ENCODE results near the gene OR2T1.
"Not testable (repeated sequence)": the region's sequence is repeated elsewhere in the genome, so short reads cannot be mapped to it uniquely, and the experiment has no call there.

Gene OR2T1

GRCh38 chr1:248438668-248439067, 35.8 kb downstream of the OR2T1 start:
- DNase-seq, result not testable (repeated sequence)

- DNase-seq, result not testable (repeated sequence)
Measured at GRCh38 chr1:248439283-248439682, 36.4 kb downstream of the OR2T1 start.

GRCh38 chr1:248442500-248443277, 39.8 kb downstream of the OR2T1 start:
- DNase-seq, result not testable (repeated sequence)

GRCh38 chr1:248444603-248445002, 41.8 kb downstream of the OR2T1 start:
- not testable (repeated sequence) for DNase-seq

GRCh38 chr1:248445399-248445798, 42.6 kb downstream of the OR2T1 start, which contains the start of gene OR2T2:
Gene OR2T2 (plus strand): TSS chr1:248445637. CDS start chr1:248452798, 7,161 bp downstream.
- not testable (repeated sequence) for DNase-seq

- DNase-seq, result not testable (repeated sequence)
Measured at GRCh38 chr1:248448409-248449074, 45.7 kb downstream of the OR2T1 start.

- not testable (repeated sequence) for DNase-seq
Measured at GRCh38 chr1:248449821-248450465, 47.1 kb downstream of the OR2T1 start.

GRCh38 chr1:248450466-248451145, 47.8 kb downstream of the OR2T1 start:
- DNase-seq, result not testable (repeated sequence)

- not testable (repeated sequence) for DNase-seq
Measured at GRCh38 chr1:248453619-248454018, 50.8 kb downstream of the OR2T1 start.

- DNase-seq, result not testable (repeated sequence)
Measured at GRCh38 chr1:248455045-248455444, 52.2 kb downstream of the OR2T1 start.

- DNase-seq, result not testable (repeated sequence)
Measured at GRCh38 chr1:248456635-248457034, 53.8 kb downstream of the OR2T1 start.

Measured in stimulated activated CD8-positive, alpha-beta memory T cell treated with anti-CD3 and anti-CD28 coated beads, Interleukin-4, amount 100 ng/mL, for 48 hours (primary cell).